ENCODE data around the gene WFIKKN2. TPM values are rescaled to one million over a fixed set of nuclear protein-coding genes. Genes with fewer than 3 reads are reported as not detected.

Gene WFIKKN2
- polyA plus RNA-seq, 1 experiment, result not detected

DNA sequence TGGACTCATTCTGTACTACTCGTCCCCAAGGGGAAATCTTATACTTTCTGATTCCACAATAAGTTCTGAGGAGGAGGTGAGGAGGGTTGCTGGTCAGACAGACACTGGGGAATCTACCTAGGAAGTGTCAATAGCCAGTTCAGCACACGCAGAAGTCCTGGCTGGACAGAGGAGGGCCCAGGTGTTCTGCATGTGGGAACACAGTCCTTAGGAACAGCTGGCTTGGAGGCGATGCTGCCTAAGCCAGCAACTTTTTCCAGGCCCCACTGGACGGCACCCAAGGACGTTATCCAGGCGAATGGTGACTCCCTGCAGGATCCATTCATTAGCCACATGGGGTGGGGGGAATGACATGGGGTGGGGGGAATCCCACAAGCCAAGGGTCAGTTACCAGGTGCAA lies 29.9 kb upstream of the WFIKKN2 start:
- DNase-seq (ENCODE audit: low read depth), result no peak
- ChIA-PET POLR2A (no interaction called here), CTCF (interaction anchor here (1.1 to 2.3 kb wide), 2 partner anchors 22 to 348 kb away, joined by 3 to 12 read pairs; partner anchors contain the start of gene NME1)
- TF ChIP-seq, protein P1, sequence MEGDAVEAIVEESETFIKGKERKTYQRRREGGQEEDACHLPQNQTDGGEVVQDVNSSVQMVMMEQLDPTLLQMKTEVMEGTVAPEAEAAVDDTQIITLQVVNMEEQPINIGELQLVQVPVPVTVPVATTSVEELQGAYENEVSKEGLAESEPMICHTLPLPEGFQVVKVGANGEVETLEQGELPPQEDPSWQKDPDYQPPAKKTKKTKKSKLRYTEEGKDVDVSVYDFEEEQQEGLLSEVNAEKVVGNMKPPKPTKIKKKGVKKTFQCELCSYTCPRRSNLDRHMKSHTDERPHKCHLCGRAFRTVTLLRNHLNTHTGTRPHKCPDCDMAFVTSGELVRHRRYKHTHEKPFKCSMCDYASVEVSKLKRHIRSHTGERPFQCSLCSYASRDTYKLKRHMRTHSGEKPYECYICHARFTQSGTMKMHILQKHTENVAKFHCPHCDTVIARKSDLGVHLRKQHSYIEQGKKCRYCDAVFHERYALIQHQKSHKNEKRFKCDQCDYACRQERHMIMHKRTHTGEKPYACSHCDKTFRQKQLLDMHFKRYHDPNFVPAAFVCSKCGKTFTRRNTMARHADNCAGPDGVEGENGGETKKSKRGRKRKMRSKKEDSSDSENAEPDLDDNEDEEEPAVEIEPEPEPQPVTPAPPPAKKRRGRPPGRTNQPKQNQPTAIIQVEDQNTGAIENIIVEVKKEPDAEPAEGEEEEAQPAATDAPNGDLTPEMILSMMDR (IDR thresholded peaks at IDR 0.05; ENCODE audit: insufficient read depth, low read depth, low read length), result no peak
- Histone ChIP-seq H3K4me3 (ENCODE audit: low read depth, low read length) (no peak overlapping the region), H3K36me3 (ENCODE audit: control insufficient read depth, insufficient read depth, low read length) (no peaks in the 10 kb centered on the region), H3K27me3 (ENCODE audit: control insufficient read depth, insufficient read depth, low read length) (peaks cover 2% of the 10 kb centered on the region; the same call in 1 of the 2 replicates)

DNA sequence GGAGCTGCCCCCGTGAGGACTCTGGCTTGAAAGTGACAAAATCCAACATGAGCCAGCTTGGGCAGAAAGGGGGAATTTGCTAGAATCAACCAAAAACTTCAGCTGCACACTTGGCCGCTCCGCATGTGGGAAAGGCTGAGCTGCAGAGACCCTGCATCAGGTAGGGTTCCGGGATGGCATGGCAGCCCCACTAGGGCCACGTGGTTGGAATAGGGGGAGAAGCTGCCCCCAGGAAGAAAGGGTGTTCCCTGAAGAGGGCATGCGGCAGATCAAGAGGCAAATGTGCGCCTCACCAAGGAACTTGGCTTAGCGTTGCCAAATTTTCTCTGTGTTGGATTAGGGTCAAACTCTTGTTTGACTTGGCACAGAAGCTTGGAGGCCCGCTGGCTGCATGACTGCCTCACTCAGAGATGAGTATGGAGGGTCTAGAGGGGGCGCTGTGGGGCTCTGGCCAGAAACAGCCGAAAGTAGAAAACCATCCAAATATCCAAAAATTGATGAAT lies 29.2 kb upstream of the WFIKKN2 start:
- POLR2A ChIA-PET, result no interaction called here
- CTCF ChIA-PET, result interaction anchor here (0.9 to 2.3 kb wide), 4 partner anchors 12 to 347 kb away, joined by 3 to 12 read pairs (median 3); partner anchors contain the start of gene NME1
- Histone ChIP-seq H3K4me3 (ENCODE audit: low read depth, low read length) (no peak overlapping the region), H3K27me3 (ENCODE audit: control insufficient read depth, insufficient read depth, low read length) (peaks cover 6% of the 10 kb centered on the region), H3K36me3 (ENCODE audit: control insufficient read depth, insufficient read depth, low read length) (no peaks in the 10 kb centered on the region)
- DNase-seq (ENCODE audit: low read depth), result no peak
- TF ChIP-seq, protein P1 (IDR thresholded peaks at IDR 0.05; ENCODE audit: insufficient read depth, low read depth, low read length), result no peak

- DNase-seq (ENCODE audit: low read depth), result no peak
- H3K4me3 ChIP-seq (ENCODE audit: low read depth, low read length), result no peak overlapping the region
- CTCF ChIA-PET, result interaction anchor here (1.2 to 2.3 kb wide), 3 partner anchors 10 to 24 kb away, joined by 3 to 12 read pairs (median 3); no protein-coding TSS in a partner anchor
- POLR2A ChIA-PET, result no interaction called here
- H3K27me3 ChIP-seq (ENCODE audit: control insufficient read depth, insufficient read depth, low read length), result peaks cover 7% of the 10 kb centered on the region
- TF ChIP-seq, protein P1 (IDR thresholded peaks at IDR 0.05; ENCODE audit: insufficient read depth, low read depth, low read length), result no peak
- no peaks in the 10 kb centered on the region for H3K36me3 ChIP-seq (ENCODE audit: control insufficient read depth, insufficient read depth, low read length)
Observed at GRCh38 chr17:50807009-50807408, 28.4 kb upstream of the WFIKKN2 start.

GRCh38 chr17:50807675-50808074 lies 27.7 kb upstream of the WFIKKN2 start:
- no peak overlapping the region for H3K4me3 ChIP-seq (ENCODE audit: low read depth, low read length)
- no peak for DNase-seq (ENCODE audit: low read depth)
- H3K27me3 ChIP-seq (ENCODE audit: control insufficient read depth, insufficient read depth, low read length), result peaks cover 7% of the 10 kb centered on the region
- TF ChIP-seq, protein P1 (IDR thresholded peaks at IDR 0.05; ENCODE audit: insufficient read depth, low read depth, low read length), result no peak
- H3K36me3 ChIP-seq (ENCODE audit: control insufficient read depth, insufficient read depth, low read length), result no peaks in the 10 kb centered on the region
- POLR2A ChIA-PET, result no interaction called here
- CTCF ChIA-PET, result interaction anchor here (1.3 to 2.3 kb wide), 2 partner anchors 9 to 24 kb away, joined by 3 to 12 read pairs; no protein-coding TSS in a partner anchor

- H3K27me3 ChIP-seq (ENCODE audit: control insufficient read depth, insufficient read depth, low read length), result peaks cover 7% of the 10 kb centered on the region
- TF ChIP-seq, protein P1 (IDR thresholded peaks at IDR 0.05; ENCODE audit: insufficient read depth, low read depth, low read length), result no peak
- CTCF ChIA-PET, result interaction anchor here (1.3 to 1.9 kb wide), 3 partner anchors 9 to 24 kb away, joined by 3 to 6 read pairs (median 5); no protein-coding TSS in a partner anchor
- H3K36me3 ChIP-seq (ENCODE audit: control insufficient read depth, insufficient read depth, low read length), result no peaks in the 10 kb centered on the region
- no peak overlapping the region for H3K4me3 ChIP-seq (ENCODE audit: low read depth, low read length)
- no peak for DNase-seq (ENCODE audit: low read depth)
- POLR2A ChIA-PET, result no interaction called here
Observed at GRCh38 chr17:50808413-50808812, 27.0 kb upstream of the WFIKKN2 start.
